Nephron progenitor cell (in vitro differentiated cells): ENCODE data around the gene PDF.

Experiments used
- DNase-seq: peaks from one replicate; pipeline ENCODE4 v3.0.0; 2021
- H3K27ac Mint-ChIP-seq: 2 replicates; pipeline ENCODE4 v1.8.0; 2021; ENCODE audit warnings: mild to moderate bottlenecking, moderate library complexity, mixed read lengths
- H3K27me3 Mint-ChIP-seq: 2 replicates; pipeline ENCODE4 v1.8.0; 2021; ENCODE audit warnings: mild to moderate bottlenecking, low read depth, mixed read lengths; ENCODE audit not compliant: poor library complexity
- H3K36me3 Mint-ChIP-seq: 2 replicates; pipeline ENCODE4 v1.8.0; 2021; ENCODE audit warnings: low read depth, mixed read lengths
- H3K4me1 Mint-ChIP-seq: 2 replicates; pipeline ENCODE4 v1.8.0; 2021; ENCODE audit warnings: mixed read lengths
- H3K4me3 Mint-ChIP-seq: 2 replicates; pipeline ENCODE4 v1.8.0; 2021; ENCODE audit warnings: mild to moderate bottlenecking, moderate library complexity, mixed read lengths
- H3K9me3 Mint-ChIP-seq: 2 replicates; pipeline ENCODE4 v1.8.0; 2021; ENCODE audit warnings: mild to moderate bottlenecking, moderate library complexity, mixed read lengths
- TF ChIP-seq, protein P1 (sequence below): fragments of 200-600 bp; sonication (generic); IDR thresholded peaks from 2 replicates; pipeline ENCODE4 v1.5.0; 2021; ENCODE audit warnings: antibody characterized with exemption

The PDF gene

DNA sequence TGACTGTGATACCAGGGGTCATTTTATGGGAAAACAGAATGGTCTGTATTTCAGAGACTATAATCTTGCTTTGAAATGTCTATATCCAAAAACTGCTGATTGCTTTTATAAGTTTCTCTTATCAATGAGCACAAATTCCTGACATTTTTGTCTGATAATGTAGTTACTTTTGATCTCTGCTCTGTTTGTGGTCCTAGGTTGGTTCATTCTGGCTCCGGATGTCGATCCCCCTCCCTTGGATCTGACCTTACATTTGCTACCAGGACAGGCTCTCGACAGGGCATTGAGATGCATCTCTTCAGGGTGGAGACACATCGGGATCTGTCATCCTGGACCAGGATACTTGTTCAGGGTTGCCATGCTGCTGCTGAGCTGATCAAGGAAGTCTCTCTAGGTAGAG, 46.5 kb downstream of the PDF start:
- TF ChIP-seq, protein P1, sequence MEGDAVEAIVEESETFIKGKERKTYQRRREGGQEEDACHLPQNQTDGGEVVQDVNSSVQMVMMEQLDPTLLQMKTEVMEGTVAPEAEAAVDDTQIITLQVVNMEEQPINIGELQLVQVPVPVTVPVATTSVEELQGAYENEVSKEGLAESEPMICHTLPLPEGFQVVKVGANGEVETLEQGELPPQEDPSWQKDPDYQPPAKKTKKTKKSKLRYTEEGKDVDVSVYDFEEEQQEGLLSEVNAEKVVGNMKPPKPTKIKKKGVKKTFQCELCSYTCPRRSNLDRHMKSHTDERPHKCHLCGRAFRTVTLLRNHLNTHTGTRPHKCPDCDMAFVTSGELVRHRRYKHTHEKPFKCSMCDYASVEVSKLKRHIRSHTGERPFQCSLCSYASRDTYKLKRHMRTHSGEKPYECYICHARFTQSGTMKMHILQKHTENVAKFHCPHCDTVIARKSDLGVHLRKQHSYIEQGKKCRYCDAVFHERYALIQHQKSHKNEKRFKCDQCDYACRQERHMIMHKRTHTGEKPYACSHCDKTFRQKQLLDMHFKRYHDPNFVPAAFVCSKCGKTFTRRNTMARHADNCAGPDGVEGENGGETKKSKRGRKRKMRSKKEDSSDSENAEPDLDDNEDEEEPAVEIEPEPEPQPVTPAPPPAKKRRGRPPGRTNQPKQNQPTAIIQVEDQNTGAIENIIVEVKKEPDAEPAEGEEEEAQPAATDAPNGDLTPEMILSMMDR, result no peak
- Mint-ChIP-seq H3K4me3 (no peak overlapping the region), H3K27ac (no peak overlapping the region)

DNA sequence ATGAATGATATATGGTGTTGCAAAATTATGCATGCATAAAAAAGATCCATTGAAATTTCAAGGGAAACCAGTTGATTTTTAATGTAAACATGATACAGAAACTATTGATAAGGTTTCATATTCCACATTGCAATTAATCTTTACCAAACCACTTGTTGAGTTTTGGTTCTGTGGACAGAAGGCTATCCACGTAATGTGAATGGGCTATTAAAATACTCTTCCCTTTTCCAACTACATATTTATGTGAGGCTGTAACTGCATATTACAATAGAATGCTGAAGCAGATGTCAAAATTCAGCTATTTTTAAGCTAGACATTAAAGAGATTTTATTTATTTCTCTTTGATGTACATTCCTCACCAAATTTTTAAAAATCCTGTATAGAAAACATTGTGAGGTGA, 53.0 kb downstream of the PDF start:
- Mint-ChIP-seq H3K4me1 (no peaks in the 10 kb centered on the region), H3K9me3 (peaks cover 8% of the 10 kb centered on the region)

More for the DNA sequence above, 46.5 kb downstream of the PDF start:
- Mint-ChIP-seq H3K36me3 (peaks cover 29% of the 10 kb centered on the region), H3K27me3 (peaks cover 3% of the 10 kb centered on the region), H3K9me3 (peaks cover 8% of the 10 kb centered on the region), H3K4me1 (no peaks in the 10 kb centered on the region)
- no peak for DNase-seq

More for the DNA sequence above, 53.0 kb downstream of the PDF start:
- TF ChIP-seq, protein P1, result no peak
- DNase-seq, result no peak
- peaks cover 36% of the 10 kb centered on the region for H3K36me3 Mint-ChIP-seq
- H3K27ac Mint-ChIP-seq, result no peak overlapping the region
- H3K4me3 Mint-ChIP-seq, result no peak overlapping the region
- no peaks in the 10 kb centered on the region for H3K27me3 Mint-ChIP-seq
